GM19240 (cell line): ENCODE data around the gene PRDM12.

ENCODE experiments used
- DNase-seq: peaks from one replicate; pipeline ENCODE4 v3.0.0; 2011; ENCODE audit warnings: low spot score; ENCODE audit not compliant: insufficient read length

PRDM12 gene

GRCh38 chr9:130689572-130689936 is 25.2 kb downstream of the PRDM12 start:
- no peak for DNase-seq

GRCh38 chr9:130689937-130690700 is 25.7 kb downstream of the PRDM12 start:
- DNase-seq, result peak; percentile 33

- no peak for DNase-seq
Observed at GRCh38 chr9:130692321-130692720, 27.9 kb downstream of the PRDM12 start.

GRCh38 chr9:130693101-130693425 is 28.7 kb downstream of the PRDM12 start:
- no peak for DNase-seq

- DNase-seq, result peak; percentile 98
Observed at GRCh38 chr9:130693426-130694191, 29.2 kb downstream of the PRDM12 start, which contains the start of gene EXOSC2. Gene EXOSC2 (plus strand): TSS chr9:130693780. CDS start chr9:130693792, 12 bp downstream.

GRCh38 chr9:130694205-130694604 is 29.8 kb downstream of the PRDM12 start:
- DNase-seq, result no peak

- no peak for DNase-seq
Observed at GRCh38 chr9:130696139-130696650, 31.8 kb downstream of the PRDM12 start.

- no peak for DNase-seq
Observed at GRCh38 chr9:130696996-130697395, 32.6 kb downstream of the PRDM12 start.

GRCh38 chr9:130698514-130698913 is 34.1 kb downstream of the PRDM12 start:
- no peak for DNase-seq

GRCh38 chr9:130699047-130699446 is 34.7 kb downstream of the PRDM12 start:
- no peak for DNase-seq

- no peak for DNase-seq
Observed at GRCh38 chr9:130701059-130702022, 36.9 kb downstream of the PRDM12 start.

GRCh38 chr9:130703501-130703900 is 39.1 kb downstream of the PRDM12 start:
- DNase-seq, result no peak

GRCh38 chr9:130707225-130707976 is 43.0 kb downstream of the PRDM12 start:
- DNase-seq, result no peak

- DNase-seq, result no peak
Observed at GRCh38 chr9:130710822-130711352, 46.5 kb downstream of the PRDM12 start.

- no peak for DNase-seq
Observed at GRCh38 chr9:130711469-130711868, 47.1 kb downstream of the PRDM12 start.

- peak; percentile 94 for DNase-seq
Observed at GRCh38 chr9:130712564-130713285, 48.3 kb downstream of the PRDM12 start.

- no peak for DNase-seq
Observed at GRCh38 chr9:130713286-130713960, 49.0 kb downstream of the PRDM12 start.

GRCh38 chr9:130714586-130715110 is 50.3 kb downstream of the PRDM12 start:
- no peak for DNase-seq

GRCh38 chr9:130715270-130715669 is 50.9 kb downstream of the PRDM12 start:
- DNase-seq, result no peak
